GM18498 (cell line): Measurements from ENCODE around the gene STX5.
"Not testable (repeated sequence)": the region's sequence is repeated elsewhere in the genome, so short reads cannot be mapped to it uniquely, and the experiment has no call there.

Source experiments
- ATAC-seq: cut with Tn5 transposase; IDR thresholded peaks from one replicate; pipeline ENCODE4 v1.9.1; 2021; ENCODE audit warnings: mild to moderate bottlenecking, moderate library complexity; ENCODE audit not compliant: unreplicated experiment

The STX5 gene

DNA sequence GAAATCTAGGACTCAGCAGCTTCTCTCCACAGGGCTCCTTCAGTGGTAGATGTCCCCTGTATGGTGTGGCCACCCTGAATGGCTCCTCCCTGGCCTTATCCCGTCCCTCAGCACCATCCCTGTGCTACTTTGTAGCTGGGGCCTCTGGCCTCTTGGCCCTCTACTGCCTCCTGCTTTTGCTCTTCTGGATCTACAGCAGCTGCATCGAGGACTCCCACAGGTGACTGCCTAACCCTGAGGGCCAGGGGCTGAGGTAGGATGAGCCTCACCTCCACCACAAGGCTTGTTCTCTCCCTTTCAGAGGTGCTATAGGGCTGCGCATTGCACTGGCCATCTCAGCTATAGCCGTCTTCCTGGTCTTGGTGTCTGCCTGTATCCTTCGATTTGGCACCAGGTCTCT, 42.9 kb downstream of the STX5 start:
- ATAC-seq: no peak

DNA sequence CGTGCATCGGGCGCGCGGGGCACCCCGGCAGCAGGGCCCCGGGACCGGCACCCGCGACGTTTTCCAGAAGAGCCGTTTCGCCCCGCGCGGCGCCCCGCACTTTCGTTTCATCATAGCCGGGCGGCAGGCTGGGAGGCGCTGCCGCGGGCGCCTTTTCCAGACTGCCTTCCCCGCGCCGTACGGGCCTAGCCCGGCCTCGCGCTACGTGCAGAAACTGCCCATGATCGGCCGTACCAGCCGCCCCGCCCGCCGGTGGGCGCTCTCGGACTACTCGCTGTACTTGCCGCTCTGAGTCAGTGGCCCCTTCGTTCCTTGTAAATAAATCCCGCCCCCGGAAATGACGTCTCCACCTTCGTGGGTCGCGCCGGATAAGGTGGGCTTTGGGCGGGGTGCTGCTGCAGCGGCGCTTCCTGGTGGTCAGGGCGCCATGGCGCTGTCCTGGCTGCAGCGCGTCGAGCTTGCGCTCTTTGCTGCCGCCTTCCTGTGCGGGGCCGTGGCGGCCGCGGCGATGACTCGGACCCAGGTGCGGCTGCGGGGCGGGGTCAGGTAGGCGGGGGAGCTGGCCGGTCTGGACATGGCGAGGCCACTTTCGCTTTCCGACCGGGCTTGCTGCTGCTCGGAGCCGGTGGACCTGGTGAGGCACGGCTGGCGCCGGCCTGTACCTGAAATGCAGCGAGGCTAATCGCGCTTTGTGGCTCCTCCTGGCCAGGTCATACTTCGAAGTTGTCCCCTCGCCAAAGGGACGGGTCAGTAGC, 44.7 kb downstream of the STX5 start, which contains the start of gene TMEM179B:
Gene TMEM179B (plus strand): TSS at position 398 of the 755 bp plus-strand sequence. CDS start 30 bp downstream, at position 428.
- peak; percentile 72 for ATAC-seq

DNA sequence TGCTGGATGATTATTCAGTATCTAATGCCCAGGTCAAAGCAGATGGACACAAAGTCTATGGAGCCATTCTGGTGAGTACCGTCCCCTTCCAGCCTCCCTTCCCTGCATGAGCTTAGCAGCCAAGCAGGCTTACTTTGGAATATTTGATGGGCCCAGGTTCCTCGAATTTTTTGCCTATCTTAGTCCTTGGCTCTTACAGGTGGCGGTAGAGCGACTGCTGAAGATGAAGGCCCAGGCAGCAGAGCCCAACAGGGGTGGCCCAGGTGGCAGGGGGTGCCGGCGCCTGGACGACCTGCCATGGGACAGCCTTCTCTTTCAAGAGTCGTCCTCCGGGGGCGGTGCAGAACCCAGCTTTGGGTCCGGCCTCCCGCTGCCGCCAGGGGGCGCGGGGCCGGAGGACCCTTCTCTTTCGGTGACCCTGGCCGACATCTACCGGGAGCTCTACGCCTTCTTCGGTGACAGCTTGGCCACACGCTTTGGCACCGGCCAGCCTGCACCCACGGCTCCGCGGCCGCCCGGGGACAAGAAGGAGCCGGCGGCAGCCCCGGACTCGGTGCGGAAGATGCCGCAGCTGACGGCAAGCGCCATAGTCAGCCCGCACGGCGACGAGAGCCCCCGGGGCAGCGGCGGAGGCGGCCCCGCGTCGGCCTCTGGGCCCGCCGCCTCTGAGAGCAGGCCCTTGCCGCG, 45.4 kb downstream of the STX5 start:
- ATAC-seq: peak; percentile 73

DNA sequence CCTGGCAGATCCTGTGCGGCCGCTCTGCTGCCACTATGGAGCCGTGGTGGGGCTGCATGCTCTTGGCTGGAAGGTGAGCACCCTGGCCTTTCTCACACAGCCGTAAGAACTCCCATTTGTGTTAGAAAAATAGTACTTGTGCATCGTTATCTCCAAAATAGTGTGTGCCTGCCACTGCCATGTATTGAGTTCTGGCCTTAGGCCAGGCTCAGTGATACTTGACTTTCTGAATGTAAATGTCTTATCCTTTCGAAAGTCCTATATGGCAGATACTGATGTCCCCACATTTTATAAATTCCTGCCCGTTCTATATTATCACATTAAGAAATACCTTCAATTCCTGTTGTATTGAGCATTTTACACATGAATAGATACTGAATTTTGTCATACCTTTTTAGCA, 49.1 kb downstream of the STX5 start:
- ATAC-seq: no peak

- ATAC-seq: no peak
Observed at GRCh38 chr11:62778441-62778840, 53.4 kb downstream of the STX5 start.

- no peak for ATAC-seq
Observed at GRCh38 chr11:62777389-62777788, 54.5 kb downstream of the STX5 start.

DNA sequence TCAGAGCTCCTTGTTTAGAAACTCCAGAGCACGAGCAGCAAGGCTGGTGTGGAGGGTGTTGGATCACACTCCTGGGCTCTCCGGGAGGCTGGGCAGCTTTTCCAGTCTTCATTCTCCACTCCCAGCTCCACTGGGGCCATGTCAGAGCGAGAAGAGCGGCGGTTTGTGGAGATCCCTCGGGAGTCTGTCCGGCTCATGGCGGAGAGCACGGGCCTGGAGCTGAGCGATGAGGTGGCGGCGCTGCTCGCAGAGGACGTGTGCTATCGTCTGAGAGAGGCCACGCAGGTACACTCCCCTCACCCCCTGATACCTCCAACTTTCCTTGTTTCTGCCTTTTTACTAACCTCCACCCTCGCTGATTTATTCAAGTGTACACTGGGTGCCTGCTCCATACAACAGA, 56.2 kb downstream of the STX5 start:
- ATAC-seq: no peak

DNA sequence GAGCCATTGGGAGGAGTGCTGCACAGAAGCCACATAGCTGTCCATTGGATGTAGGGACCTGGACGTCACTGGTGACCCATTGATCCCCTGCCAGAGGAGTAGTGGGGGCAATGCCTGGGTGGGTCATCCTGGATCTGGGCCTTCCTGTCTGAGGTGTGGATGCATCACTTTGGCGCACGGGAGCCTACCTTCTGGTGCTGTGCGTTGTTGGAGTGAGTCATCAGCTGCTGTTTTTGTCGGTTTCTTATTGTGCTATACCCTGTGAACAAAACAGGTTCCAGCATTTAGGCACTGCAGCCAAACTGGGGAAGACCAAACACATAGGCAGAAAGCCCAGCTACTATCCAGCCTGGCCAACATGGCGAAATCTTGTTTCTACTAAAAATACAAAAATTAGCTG, 57.4 kb downstream of the STX5 start:
- ATAC-seq: no peak

DNA sequence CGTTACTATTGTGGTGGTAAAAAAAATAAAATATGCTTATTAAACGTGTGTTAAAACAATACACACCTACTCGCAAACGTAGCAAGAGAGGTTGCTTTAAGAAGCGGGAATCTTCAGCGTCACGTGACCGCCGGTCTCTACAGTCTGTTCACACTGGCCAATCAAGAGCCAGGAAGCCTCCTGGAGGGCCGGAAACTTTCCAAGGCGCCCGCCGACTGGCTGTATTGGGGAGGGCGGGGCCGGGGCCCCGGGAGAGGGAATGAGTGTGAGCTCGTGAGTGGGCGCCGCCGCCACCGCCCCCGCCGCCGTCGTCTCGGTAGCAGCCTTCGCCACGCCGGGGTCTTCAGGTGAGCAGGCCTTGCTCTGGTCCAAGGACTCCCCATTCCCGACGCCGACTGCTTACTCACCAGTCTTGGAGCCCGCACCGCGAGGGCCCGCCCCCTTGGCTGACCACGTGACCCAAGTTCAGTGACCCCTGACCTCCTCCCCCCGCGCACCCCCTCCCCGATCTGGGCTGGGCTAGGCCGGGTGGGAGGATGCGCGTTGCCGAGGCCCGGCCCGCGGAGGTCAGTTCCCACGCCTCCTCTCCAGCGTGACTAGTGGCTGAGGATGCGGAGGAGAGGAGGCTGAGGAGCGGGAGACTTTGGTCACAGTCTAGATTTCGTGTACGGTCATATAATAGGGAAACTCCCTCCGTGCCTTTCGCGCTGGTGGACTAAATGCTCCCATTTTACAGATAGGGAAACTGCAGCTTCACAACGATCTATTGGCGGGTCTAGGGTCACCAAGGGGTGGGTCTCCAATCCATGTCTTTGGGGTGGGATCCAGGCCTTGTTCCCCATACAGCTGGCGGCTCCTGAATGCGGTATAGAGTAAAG, 60.5 kb downstream of the STX5 start, which contains the start of gene TAF6L:
Gene TAF6L (plus strand): TSS at position 253 of the 878 bp plus-strand sequence. CDS start 4,388 bp downstream, outside the sequence.
- ATAC-seq: peak; percentile 83

- no peak for ATAC-seq
Observed at GRCh38 chr11:62770778-62771143, 61.1 kb downstream of the STX5 start.

DNA sequence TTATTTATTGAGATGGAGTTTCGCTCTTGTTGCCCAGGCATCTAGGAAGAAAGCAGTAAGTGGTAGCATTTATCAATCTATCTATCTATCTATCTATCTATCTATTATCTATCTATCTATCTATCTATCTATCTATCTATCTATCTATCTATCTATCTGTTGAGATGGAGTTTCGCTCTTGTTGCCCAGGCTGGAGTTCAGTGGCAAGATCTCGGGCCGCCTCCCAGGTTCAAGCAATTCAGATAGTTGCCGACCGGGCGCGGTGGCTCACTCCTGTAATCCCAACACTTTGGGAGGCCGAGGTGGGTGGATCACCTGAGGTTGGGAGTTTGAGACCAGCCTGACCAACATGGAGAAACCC, 71.0 kb downstream of the STX5 start:
- ATAC-seq: not testable (repeated sequence)

DNA sequence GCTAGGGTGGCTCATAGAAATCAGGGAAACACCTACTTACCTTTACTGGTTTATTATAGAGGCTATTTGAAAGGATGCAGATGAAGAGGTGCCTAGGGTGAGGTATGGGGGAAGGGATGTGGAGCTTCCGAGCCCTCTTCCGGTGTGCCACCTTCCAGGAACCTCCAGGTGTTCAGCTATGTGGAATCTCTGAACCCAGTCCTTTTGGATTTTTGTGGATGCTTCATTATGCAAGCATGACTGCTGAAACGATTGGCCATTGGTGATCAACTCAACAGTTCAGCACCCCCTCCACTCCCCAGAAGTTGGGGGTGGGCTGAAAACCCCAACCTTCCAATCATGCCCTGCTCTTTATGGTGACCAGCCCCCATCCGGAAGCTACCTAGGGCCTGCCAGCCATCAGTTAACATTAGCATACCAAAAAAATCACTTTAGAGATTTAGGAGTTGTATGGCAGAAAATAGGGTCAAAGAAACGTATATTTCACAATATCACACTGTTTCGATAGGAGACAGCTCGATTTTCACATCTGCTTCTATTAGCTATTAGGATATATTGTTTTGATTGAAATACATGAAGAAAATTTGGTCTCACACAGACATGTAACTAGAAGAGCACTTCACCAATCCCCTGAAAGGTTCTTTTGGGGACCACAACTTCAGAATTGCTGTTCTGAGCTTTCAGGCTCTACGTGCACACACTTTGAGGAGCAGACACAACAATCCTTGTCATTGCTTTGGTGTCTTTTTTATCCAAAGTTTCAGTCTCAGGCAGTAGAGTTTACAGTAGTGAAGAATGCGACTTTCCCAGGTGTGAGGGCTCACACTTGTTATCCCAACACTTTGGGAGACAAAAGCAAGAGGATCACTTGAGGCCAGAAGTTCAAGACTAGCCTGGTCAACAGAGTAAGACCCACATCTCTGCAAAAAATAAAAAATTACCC, 73.7 kb downstream of the STX5 start:
- no peak for ATAC-seq
